GM19099 (cell line): ENCODE results near the gene NEUROD1.

Experiments
- POLR2A ChIP-seq: IDR thresholded peaks from 3 replicates; pipeline ENCODE4 v1.6.1; 2011; ENCODE audit warnings: low read depth; ENCODE audit not compliant: insufficient read length; ENCODE audit errors: extremely low read depth

Gene NEUROD1

DNA sequence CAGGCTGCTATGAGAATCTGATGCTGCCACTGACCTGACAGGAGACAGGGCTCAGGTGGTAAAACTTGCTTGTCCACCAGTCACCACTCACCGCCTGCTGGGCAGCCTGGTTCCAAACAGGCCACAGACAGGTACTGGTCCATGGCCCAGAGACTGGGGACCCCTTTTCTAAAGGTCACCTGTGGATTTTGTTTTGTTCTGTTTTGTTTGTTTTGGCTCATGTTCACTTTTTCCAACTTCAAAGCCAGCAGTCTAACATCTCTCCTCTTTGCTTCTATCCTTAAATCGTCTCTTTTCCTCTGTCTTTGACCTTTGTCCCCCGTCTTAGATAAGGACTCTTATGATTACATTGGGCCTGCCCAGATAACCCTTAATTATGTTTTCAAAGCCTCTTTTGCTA lies 20.1 kb downstream of the NEUROD1 start:
- no peak for TF ChIP-seq POLR2A

DNA sequence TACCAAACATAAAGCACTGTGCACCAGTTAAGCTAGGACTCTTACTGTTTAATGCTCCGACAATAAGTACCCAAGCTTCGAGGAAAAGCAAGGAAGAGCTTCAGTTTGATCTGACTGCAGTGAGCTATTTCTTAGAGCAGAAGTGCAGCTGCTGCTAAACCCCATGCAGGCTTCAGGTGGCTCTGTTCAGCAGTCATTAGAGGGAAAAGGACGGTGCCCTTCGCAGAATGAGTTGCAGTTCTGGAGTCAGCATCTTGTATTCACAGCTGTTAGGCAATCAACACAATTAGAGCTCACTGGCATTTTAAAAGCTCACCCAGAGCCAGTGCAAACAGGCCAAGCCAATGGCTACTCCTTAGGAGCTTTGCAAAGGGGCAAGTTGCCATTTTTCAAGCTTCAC lies 21.9 kb downstream of the NEUROD1 start:
- no peak for TF ChIP-seq POLR2A

DNA sequence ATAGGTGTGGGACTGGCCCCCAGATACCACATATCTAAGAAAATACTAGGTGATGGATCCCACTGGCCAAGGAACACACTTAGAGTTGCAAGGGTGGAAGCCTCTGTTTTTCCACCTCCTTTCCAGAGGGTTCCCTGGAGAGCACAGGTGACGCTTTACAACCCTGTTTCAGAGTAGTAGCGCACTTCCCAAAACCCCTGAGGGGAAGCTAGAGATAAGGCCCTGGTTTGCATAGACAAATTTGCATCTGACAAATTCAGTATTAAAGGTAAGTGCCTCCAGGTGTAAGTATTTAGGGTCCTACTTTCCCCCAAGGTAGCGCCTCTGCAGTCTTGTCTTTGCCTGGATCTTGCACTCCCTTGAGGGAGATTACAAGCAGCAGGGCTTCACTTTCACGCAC lies 22.9 kb downstream of the NEUROD1 start:
- no peak for TF ChIP-seq POLR2A

DNA sequence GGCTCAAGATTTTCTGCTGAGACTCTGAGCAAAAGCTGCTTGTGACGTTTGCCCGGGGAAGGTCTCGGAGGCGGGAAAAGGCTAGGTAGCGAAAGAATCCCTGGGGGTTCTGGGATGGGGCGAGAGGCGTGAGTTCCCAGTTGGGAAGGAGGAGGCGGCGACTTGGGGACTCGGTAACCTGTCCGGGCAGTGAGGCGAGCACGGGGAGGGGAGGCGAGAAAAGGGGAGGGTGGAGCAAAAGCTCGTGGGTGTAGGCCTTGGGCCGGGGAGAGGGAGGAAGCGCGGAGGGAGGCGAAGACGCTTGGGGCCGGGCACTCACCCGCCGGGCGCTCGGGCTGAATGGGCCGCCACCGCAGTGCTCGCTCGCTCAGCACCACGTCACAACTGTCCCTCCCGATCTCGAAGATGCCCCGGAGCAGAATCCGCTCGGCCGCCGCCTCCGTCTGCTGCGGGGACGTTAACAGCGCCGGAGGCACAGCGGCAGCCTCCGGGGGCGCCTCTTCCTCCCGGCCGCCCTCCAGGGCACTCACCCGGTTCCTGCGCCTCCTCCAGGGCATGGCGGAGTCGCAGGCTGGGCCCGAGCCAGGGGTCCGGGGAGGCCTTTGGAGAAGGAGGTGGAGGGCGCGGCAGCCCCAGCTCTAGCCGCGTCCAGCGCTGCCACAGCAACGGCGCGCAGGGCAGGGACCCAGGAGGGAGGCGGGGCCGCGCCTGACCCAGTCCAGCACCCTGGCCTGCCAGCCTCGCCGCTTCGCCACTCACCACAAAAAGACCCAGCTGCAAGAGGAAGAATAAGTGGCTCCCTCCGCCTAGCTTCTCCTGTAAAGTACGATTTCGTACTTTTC lies 23.6 kb downstream of the NEUROD1 start, which contains the start of gene CERKL:
CERKL (minus strand) TSS at position 656 of the 842 bp plus-strand sequence; CDS start at position 557, 99 bp downstream.
- TF ChIP-seq POLR2A: peak; percentile 45

DNA sequence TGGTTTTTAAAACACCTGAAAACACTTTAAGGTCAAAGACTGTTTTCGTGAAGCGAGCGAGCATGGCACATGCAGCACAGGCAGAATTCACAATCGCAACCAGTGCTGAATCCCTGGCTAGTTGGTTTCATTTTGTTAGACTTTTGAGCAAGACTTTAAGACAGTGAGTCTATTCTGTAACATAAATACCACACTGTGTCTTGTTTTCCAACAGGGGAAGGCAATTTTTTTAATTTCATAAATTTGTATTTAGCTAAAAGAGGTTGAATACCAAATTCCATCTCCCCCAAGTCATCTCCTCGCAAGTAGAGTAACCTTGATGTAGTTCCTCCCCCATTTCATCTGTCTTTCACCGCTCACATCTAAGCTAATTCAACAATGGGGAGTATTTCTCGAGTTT lies 24.8 kb downstream of the NEUROD1 start:
- TF ChIP-seq POLR2A: no peak

DNA sequence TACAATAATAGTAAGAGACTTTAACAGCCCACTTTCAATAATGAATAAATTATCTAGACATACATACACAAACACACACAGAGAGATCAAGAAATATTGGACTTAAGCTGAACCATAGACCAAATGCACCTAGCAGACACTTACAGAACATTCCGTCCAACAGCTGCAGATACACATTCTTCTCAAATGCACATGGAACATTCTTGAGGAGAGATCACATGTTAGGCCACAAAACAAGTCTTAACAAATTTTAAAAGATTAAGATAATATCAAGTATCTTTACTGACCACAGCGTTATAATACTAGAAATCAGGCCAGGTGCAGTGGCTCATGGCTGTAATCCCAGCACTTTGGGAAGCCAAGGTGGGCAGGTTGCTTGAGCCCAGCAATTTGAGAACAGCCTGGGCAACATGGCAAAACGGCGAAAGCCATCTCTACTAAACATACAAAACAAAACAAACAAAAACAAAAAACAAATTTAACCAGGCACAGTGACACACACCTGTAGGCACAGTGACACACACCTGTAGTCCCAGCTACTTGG lies 30.8 kb downstream of the NEUROD1 start:
- TF ChIP-seq POLR2A: no peak

DNA sequence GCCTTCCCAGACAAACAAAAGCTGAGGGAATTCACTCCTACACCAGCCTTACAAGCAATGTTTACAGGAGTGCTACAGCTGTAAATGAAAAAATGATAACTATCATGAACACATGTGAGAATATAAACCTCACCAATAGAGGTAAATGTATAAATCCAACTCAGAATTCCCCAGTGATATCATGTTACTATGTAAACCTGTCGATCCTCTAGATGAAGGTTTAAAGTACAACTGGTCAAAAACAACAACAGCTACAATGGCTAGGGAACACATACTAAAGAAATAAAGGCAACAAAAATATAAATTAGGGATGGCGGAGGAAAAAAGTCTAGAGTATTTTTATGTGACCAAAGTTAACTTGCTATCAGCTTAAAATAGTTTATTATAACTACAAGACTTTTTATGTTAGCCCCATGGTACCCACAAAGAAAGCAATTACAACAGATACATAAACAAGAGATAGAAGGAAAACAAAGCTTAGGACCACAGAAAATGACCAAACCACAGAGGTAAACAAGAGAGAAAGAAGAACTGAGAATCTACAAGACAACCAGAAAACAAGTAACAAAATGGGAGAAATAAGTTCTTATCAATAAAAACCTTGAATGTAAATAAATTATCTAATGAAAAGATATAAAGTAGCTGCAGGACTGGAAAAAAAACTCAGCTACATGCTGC lies 31.7 kb downstream of the NEUROD1 start:
- no peak for TF ChIP-seq POLR2A

DNA sequence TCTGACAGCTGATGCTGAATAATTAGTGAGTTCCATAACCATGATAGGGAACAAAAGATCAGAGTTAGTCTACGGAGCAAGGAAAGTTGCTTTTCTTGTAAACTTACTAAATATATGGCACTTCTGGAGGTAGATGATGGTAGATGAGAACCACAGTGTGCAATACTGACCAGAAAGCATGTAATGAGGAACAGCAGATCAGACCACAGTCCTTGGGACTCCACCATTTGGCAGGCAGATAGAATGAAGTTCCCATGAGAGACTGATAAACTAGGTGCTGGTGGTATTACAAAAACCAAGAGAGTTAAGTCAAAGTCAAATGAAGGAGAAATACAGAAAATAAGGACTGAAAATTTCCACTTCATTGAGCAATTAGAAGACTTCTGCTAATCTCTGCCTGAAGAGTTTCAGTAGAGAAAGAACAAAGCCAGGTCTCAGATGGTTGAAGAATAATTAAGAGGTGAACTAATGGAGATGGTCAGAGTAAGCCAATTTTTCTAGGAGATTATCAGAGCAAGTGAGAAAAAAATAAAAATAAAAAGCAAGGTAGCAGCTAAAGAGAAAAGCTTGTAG lies 33.8 kb downstream of the NEUROD1 start:
- TF ChIP-seq POLR2A: no peak

DNA sequence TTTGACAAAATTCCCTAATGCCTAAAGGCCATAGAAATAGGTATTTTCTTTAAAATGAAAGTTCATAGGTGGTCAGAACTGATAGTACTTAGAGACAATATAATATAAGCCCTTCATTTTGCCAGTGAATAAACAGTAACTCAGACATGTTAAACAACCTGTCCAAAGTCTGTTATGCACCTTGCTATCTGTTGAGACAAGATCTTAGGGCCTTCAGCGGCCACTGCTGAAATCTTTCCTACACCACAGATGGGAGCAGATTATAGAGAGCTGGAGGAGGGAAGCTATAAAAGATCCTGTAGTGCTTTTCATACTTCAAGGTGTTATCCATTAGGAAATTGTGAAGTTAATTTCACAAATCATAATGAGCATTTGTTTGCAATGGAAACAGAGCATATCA lies 37.2 kb downstream of the NEUROD1 start:
- TF ChIP-seq POLR2A: no peak

DNA sequence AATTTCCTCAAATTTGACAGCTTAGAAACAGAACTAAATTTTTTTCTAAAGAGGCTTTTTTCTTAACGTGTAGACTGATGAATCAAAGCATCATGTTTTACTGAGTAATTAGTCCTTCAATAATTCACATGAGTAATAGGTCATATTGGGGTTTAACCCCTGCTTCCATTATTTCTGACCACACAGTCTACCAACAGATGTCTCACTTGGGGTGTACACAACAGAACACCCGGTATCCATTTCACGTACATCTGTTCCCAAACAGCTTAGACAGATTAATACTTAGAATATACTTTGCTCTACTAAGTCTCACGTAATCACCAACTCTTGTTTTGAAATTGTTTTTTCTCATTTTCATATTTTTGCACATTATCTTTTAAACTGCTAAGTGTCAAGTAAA lies 38.2 kb downstream of the NEUROD1 start:
- TF ChIP-seq POLR2A: no peak

DNA sequence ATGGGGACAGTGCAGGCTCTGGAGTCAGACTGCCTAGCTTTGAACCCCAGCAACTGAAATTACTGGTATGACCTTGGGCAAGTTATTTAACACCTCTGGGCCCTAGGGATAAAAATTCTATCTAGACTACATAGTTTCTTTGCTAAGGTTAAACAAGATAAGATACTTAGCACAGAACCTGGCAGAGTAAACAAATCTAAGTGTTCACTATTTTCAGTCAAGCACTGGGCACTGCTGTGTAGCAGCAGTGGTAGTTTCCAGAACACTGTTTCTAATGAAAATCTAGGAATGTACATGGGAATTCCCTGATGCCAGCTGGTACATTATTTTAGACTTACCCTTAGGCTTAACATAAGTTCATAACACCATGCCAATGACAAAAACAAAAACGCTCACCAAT lies 40.6 kb downstream of the NEUROD1 start:
- TF ChIP-seq POLR2A: no peak

DNA sequence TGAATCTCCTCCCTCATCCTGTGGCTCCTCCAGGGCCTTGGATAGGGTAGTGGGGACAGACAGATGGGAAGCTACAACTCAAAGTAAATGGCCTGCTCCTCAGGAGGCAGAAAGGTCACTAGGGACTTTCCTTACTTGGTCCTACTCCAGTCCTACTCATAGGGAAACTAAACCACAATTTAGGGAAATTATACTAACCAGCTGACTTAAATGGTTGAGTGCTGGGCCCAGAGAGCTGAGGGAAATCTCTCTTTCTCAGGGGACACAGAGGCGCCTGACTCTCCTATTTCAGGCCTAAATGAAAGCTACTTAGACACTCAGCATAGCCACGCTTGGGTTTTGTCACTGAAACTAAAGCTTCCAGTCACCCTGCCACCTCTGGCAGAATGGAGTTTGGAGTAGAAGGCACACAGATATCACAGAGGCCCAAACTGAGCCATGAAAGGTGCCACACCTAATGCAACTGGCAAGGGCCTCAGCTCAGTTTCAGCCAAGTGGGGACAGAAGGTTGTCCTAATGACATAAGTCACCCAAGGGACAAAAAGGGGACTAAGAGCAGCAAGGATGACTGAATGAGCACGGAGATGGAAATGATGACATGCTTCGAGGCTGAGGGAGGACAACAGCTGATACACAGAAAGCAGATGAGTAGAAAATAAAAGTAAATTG lies 47.5 kb downstream of the NEUROD1 start:
- no peak for TF ChIP-seq POLR2A

DNA sequence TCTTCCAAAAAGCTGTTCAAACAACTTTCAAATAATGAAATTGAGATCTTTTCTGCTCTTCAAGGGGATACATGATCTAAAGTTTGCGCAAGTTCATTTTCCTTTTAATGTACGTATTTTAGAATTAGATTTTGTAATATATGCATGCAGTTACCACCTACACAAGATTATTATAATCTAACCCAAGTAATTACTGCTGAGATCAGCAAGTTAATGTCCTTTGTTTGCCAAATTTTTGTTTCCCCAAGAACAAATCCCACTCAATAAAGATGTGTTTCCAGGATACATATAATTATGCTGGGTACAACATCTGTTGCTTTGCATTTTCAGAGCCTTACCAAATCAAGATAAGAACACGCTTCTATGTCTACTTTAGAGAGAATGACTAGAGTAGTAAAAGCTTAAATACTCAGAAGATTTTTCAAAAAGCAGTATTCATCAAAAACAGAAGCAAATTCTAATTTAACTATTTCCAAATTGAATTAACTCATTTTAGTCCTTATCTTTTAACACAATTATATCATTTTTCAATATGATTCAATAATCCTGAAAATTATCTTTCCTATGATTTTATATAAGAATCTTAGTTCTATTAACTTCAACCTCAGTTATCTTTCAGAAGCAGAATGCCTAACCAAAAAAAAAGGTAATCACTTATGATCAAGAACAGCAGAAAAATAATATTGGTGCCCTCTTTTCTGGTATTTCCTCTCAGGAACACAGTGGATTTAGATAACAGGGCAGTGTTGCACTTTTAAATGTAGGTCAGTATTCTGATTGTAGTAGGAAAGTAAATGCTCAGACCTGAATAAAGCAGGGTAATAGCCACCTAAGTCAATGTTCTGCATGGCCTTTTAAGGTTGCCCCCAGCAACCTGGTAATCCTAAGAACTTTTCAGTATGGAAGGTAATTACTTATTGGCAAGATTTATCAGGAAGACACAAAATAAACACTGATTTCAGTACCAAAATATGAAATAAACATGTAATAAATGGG lies 51.4 kb downstream of the NEUROD1 start:
- no peak for TF ChIP-seq POLR2A

DNA sequence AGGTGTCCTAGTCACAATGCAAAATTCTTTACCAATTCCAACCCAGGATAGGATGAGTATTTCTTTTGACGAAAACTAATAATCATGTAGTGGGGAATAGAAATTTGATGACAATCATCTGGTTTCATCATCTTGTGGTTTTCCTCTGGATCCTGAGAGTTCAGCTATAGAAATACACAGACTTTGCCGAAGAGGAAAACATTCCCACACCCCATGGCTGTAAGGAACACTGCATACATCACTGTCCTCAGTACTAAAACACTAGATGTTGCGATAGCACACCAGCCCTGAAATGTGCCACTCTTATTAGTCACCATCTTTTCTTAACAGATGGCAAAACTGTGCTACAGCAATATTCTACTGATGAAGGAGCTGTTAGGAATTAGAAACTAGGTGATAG lies 52.8 kb downstream of the NEUROD1 start:
- TF ChIP-seq POLR2A: no peak
